ENCODE data around the gene SLC6A19. TPM values are rescaled to one million over a fixed set of nuclear protein-coding genes. Genes with fewer than 3 reads are reported as not detected.

Gene SLC6A19
- total and polyA plus RNA-seq, 2 donors (not counting 1 experiment from before 2014, with no cell fraction given): not detected

DNA sequence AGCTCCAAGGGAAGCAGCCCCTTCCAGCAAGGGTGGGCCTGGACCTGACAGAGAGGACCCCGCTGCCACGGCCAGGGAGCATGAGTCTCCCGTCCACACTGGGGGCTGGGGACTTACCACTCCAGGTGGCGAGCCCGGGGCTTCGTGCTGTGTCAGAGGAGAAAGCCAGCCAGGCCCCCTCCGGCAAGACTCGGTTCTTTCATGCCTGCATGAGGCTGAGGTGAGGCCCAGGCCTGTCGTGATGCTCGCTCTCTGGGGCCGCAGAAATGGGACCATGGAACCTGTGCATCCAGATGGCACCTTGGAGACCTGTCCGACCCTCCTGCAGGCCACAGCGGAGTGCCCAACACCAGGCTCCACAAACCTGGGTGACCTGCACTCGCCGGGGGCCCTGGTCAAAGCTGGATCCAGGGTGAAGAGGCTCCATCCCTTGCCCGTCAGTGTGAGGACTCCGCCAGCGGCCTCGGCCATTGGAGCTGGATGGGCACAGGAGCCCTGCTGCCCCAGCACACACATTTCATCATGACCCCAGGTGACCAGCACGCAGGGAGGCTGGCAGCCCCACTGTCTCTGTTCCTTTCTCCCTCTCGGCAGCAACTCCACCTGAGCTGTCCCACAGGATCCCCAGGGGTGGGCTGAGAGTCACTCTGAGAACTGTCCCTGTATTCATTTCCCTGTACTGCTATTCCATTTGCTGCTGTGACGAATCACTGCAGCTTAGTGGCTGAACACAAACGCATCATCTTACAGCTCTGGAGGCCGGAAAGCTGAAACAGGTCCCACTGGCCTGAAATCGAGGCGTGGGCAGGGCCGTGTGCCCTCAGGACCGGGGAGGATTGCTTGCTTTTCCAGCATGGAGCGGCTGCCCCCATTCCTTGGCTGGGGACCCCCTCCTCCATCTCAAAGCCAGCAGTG lies 48.2 kb downstream of the SLC6A19 start:
- H2AFZ ChIP-seq (ENCODE audit: insufficient read depth, low read depth, low read length, poor library complexity, severe bottlenecking): no peak overlapping the region
- Mint-ChIP-seq H3K27ac (no peak overlapping the region), H3K4me1 (no peaks in the 10 kb centered on the region), H3K9me3 (ENCODE audit: insufficient read depth) (no peaks in the 10 kb centered on the region), H3K27me3 (peaks cover 4% of the 10 kb centered on the region), H3K4me3 (no peak overlapping the region)
- no peaks in the 10 kb centered on the region for H3K9me3 ChIP-seq (ENCODE audit: control extremely low read depth in 1 of 3, control insufficient read depth in 2 of 3, insufficient read depth in 1 of 3, low read length in 2 of 3)
- no peaks in the 10 kb centered on the region for H3K4me1 ChIP-seq (ENCODE audit: control insufficient read depth in 2 of 2, insufficient read depth in 2 of 2, low read length in 2 of 2)
- intact Hi-C loops (cut with micrococcal nuclease): no loop called here
- TF ChIP-seq, protein P1, sequence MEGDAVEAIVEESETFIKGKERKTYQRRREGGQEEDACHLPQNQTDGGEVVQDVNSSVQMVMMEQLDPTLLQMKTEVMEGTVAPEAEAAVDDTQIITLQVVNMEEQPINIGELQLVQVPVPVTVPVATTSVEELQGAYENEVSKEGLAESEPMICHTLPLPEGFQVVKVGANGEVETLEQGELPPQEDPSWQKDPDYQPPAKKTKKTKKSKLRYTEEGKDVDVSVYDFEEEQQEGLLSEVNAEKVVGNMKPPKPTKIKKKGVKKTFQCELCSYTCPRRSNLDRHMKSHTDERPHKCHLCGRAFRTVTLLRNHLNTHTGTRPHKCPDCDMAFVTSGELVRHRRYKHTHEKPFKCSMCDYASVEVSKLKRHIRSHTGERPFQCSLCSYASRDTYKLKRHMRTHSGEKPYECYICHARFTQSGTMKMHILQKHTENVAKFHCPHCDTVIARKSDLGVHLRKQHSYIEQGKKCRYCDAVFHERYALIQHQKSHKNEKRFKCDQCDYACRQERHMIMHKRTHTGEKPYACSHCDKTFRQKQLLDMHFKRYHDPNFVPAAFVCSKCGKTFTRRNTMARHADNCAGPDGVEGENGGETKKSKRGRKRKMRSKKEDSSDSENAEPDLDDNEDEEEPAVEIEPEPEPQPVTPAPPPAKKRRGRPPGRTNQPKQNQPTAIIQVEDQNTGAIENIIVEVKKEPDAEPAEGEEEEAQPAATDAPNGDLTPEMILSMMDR (IDR thresholded peaks at IDR 0.05): no peak
- no peak for TF ChIP-seq EZH2 (IDR thresholded peaks at IDR 0.05; ENCODE audit: borderline replicate concordance, insufficient read depth, low read depth, low read length, poor library complexity, severe bottlenecking)
- POLR2A ChIA-PET: no interaction called here
- H3K4me3 ChIP-seq (ENCODE audit: control extremely low read depth in 1 of 5, extremely low read depth in 1 of 5, insufficient read depth in 1 of 5, low read depth in 2 of 5, low read length in 4 of 5): no peak overlapping the region
- H3K27me3 ChIP-seq (replicated peaks in 1 of 4; ENCODE audit: control extremely low read depth in 1 of 4, control insufficient read depth in 3 of 4, insufficient read depth in 4 of 4, low read length in 3 of 4): peaks cover 0 to 20% (median 3%) of the 10 kb centered on the region in 4 experiments
- no peaks in the 10 kb centered on the region for H3K36me3 ChIP-seq (replicated peaks in 1 of 2; ENCODE audit: control extremely low read depth in 1 of 2, control insufficient read depth in 1 of 2, extremely low read depth in 1 of 2, insufficient read depth in 2 of 2, low read length in 1 of 2)
- CTCF ChIA-PET: no interaction called here
- no peak for DNase-seq
- ATAC-seq (ENCODE audit: low read depth): no peak
- H3K79me2 ChIP-seq (ENCODE audit: control insufficient read depth, insufficient read depth, low read length): no peaks in the 10 kb centered on the region
- H3K4me2 ChIP-seq (replicated peaks; ENCODE audit: low read depth, low read length, poor library complexity, severe bottlenecking): no peak overlapping the region
- WGBS (ENCODE audit: insufficient coverage): 90% methylated on average over 29 of the region's 29 CpGs
- H3K27ac ChIP-seq (ENCODE audit: low read length in 2 of 2): no peak overlapping the region
- no peaks in the 10 kb centered on the region for H4K20me1 ChIP-seq (ENCODE audit: control insufficient read depth, insufficient read depth, low read length, poor library complexity, severe bottlenecking)
- H3K9ac ChIP-seq (ENCODE audit: low read length): no peak overlapping the region

Measured in B cell (primary cell).